NCI-H2227 treated with DMSO at 0.1 percent for 48 hours (cell line): ENCODE measurements around the gene LNPEP.
"Not testable (repeated sequence)": the region's sequence is repeated elsewhere in the genome, so short reads cannot be mapped to it uniquely, and the experiment has no call there.

Source experiments
- DNase-seq: peaks from one replicate; lab custom pipeline; 2025; lab: John Stamatoyannopoulos, UW

The LNPEP gene

DNA sequence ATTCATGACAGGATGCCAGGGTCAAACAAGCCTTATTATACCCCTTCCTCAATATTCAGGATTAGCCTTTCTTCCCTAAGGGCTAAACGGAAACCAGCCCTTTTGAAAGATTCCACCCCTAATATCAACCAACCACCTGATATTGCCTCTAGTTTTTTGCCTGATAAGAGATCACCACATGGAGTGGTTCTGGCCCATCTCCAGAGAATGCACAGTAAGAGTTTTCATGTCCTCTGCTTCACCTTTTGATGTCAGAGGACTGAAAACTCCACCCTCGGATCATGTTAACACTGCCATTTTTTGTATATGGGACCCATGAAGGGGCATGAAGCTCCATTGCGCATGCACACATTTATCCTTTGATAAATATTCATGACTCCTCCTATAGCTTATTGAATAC is 5.8 kb upstream of the LNPEP start:
- DNase-seq: no peak

DNA sequence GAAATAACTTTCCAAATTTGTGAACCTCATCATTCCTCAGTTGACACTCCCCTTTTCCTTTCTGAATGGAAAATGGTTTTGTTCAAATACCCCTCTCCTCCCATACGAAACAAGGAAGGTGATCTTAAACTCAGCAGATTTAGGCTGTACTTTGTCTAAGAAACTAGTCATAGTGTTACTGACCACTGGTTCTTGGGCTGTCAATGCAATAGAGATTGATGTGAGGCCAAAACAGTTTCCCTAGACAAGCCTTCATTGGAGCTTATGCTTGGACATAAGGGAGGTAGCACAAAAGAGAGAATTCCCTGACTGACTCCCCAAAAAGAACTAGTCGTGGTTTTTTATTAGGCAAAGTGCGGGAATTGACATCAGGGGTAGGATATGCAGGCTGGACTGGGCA is 5.3 kb upstream of the LNPEP start:
- no peak for DNase-seq

DNA sequence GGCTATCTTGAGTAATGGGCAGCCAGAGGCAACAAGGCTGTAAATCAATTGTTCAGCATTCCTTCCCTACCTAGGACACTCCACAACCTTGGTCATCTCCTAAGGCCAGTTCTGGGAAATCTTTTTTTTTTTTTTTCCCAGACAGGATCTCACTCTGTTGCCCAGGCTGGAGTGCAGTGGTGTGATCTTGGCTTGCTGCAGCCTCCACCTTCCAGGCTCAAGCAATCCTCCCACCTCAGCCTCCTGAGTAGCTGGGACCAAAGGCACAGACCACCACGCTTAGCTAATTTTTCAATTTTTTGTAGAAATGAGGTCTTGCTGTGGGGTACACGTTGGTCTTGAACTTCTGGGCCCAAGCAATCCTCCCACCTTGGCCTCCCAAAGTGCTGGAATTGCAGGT is 4.8 kb upstream of the LNPEP start:
- not testable (repeated sequence) for DNase-seq

DNA sequence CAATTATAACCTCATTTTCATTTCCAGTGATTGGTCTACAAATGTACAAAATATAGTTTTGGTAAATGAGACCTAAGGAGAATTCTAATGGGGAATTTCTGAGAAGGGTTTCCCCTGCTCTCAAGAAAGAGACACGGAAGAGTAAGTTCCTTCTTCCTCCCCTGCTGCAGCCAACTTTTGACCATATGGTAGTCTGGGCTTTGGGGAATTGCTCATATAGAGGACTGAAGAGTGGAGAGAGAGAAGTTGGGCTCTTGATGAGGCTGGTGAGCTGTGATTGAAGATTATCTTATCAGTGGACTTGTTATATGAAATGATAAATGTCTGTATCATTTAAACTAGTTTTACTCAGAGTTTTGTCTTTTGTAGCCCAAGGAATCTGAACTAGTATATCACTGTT is 4.3 kb upstream of the LNPEP start:
- no peak for DNase-seq

DNA sequence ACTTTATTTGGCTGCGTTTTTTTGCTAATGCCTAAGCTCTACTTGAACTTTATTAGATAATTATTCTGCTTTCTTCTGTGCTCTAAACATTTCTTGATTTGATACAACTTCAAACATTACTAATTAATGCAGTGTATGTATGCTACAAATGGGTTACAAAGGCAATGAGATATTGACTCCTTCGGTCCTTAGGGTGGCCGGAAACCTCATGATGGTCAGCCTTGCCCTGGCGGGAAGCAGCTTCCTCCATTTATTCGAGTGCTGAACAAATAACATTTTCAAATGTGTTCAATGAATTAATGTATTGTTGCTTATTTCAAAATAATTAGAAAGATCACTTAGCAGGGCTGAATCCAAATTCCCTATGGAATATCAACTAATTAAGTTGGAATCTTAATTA is 3.9 kb upstream of the LNPEP start:
- DNase-seq: no peak

DNA sequence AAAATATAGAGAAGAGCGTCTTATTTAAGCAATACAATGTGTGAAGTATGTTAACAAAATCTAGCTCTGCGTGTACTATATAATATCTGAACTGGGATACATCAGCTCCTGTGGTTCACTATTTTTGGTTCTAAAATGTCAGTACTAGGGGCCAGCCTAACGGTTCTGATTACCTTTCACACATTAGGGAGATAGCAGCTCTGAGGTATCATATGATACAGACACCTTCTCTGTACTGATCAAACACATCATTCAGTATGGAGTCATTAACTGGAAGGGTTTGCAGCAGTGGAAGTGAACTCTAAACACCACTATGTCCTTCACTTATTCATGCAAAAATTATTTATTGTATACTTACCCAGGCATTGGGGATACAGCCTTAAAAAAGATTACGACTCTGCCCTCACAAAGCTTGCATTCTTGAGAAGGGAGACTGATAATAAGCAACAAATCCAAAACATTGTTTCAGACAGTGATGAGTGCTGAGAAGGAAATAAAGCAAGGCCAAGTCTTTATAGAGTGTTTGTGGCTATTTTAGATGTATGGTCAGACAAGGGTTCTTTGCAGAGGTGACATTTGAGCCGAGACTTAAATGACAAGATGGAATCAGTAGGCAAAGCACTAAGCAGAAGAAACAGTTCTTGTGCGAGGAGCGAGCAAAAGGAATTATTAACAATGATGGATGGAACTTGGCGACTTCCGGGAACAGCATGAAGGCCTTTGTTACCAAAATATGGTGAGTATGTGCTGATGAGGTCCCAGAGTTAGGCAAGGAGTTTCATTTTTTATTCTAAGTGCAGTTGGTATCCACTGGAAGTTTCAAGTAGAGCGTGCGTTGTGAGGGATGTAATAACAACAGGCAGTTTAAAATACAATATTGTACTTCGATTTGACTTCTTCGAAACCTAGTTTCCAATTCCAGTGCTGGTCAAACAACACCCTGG is 1.8 kb upstream of the LNPEP start:
- DNase-seq: no peak

DNA sequence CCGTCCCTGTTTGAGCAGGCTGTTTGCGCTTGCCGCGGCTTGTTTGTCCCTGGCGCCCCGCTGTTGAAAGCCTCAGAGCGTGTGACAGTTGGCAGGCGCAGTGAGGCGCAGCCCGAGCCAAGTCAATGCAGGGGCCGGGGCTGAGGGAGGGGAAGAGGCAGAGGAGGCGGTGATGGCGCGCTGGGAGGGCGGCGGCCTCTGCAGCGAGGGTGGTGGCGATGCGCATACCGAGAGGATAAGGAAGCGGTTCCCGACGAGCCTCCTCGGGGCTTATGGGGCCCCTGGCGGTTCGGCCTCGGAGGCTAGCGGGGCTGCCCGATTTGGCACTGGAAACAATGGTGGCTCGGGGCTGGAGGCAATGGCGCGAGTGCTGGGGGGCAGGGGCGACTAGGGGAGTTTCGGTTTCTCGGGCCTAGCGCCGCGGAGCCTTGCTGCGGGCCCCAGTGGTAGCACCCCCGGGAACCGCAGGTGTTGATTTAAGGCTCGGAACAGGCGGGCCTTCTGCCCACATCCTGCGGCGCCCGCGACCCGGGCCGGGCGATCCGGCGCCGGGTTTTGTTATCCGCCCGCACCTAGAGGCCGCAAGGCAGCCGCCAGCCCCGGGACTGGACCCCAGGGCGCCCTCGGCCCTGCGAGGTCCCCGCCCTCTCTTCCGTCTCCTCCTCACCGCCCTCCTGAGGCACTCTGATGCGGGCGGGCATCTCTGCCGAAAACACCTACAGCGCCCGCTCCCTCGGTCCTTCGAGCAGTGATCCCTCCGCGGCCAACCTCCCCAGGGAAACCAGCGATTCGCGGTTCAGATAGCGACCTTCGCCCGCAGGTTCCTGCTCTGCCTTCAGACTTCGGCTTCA is 947 bp upstream of the LNPEP start:
- DNase-seq: peak; percentile 95

DNA sequence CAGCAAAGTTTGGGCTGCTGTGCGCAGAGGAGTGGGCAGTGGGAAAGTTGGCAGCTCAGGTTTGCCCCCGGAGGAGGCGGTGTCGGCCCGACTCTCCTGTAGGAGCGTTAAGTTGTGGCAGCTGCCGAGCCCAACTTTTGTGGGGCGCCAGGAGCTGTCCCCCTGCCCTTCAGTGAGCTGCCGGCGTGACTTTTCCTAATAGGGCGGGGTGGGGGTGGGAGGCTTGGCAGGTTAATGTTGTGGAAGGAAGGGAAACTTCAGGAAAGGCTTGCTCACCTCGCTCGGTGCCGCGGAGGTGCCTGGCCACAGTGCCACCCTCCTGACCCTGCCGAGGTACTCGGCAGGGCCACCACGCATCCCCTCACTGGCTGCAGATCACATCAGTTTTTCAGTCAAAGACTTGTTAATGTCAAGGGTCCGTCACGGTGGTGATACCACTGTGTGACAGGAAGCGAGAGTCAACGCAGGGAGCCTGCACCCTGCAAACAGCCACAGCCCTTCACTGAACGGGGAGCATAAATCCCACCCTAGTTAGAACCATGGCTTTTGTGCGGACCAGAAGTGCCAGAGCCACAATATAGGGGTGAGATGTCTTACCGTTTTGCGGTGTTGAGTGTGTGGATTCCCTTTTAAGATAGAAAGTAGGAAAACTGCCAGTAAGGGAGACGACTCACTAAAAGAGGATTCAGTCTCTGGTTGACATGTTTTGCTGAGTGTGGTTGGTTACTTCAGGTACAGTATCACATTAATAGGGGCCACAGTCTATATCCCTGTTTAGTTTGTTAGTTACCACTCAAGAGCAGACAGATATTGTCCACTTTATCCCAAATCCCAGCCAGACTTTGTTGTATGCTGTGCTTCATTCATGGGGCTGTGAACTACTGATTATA is 796 bp downstream of the LNPEP start:
- no peak for DNase-seq

DNA sequence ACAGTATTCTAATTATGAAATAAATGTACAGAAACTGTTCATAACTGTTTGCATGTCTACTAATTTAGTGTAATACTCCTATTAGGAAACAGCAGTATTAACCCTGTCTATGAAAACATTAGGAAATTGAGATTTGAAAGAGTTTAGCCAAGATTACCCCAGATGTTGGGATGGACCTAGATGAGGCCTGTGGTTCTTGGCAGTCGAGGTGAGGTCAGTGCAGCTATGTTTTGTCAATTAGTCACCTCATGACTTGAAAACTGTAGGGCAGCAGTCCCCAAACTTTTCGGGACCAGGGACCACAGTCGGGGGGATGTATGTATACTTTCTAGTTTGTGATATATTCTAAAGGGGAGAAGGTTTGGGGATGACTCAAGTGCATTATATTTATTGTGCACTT is 4.7 kb downstream of the LNPEP start:
- no peak for DNase-seq

DNA sequence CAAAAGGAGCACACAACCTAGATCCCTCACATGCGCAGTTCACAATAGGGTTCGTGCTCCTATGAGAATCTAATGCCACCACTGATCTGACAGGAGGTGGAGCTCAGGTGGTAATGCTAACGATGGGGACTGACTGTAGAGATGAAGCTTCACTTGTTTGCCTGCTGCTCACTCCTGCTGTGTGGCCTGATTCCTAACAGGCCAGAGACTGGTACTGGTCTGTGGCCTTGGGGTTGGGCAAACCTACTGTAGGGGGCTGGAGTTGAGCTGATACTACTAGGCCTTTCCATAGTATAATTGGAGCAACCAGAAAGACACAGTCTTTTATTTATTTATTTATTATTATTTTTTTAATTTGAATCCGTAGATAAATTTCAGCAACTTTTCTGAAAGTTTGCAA is 5.3 kb downstream of the LNPEP start:
- no peak for DNase-seq

DNA sequence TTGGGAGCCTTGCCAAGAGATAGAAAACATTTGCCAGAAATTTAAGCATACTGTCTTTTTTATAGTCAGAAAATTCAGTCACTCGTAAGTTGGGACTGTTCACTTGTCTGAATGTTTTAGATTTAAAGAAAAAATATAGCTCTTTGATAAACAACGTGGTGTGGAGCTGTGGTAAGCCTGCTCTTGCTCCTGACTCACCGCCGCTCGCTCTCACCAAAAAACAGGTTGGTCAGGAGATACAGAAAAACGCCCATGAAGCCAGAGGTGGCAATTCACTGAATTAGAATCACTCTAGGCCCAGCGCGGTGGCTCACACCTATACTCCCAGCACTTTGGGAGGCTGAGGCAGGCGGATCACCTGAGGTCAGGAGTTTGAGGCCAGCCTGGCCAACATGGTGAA is 6.2 kb downstream of the LNPEP start:
- DNase-seq: no peak

DNA sequence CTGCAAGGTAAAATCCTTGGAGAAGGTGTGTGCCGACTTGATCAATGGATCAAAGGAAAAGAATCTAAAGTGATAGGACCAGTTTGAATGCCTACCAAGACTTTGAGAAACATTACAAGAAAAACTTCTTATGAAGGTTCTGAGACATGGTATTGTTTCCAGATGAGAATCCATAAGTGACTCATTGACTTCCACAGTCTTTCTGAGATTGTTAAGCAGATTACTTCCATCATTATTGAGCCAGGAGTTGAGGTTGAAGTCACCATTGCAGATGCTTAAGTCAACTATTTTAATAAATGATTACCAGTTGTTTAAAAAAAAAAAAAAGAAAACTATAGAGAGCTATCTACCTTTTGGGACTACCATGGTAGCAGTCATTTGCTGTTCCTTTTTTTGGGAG is 7.0 kb downstream of the LNPEP start:
- DNase-seq: no peak

DNA sequence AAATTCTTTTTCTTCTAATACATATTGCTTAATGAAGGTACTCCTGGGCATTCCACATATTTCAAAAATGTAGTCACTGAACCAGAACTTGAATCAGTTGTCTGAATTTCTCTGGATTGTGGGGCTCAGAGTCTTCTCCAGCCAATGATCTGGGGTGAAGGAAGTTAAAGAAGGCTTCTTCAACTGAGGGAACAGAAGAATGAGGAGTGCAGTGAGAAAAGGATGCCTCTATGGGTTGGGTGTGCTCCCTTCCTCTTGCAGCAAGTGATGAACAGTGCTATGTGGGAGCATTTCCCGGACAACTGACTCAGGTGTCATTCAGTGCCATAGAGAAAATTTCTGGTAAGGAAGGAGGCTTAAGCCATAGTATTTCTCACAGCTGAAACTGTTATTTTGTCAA is 7.9 kb downstream of the LNPEP start:
- DNase-seq: no peak

DNA sequence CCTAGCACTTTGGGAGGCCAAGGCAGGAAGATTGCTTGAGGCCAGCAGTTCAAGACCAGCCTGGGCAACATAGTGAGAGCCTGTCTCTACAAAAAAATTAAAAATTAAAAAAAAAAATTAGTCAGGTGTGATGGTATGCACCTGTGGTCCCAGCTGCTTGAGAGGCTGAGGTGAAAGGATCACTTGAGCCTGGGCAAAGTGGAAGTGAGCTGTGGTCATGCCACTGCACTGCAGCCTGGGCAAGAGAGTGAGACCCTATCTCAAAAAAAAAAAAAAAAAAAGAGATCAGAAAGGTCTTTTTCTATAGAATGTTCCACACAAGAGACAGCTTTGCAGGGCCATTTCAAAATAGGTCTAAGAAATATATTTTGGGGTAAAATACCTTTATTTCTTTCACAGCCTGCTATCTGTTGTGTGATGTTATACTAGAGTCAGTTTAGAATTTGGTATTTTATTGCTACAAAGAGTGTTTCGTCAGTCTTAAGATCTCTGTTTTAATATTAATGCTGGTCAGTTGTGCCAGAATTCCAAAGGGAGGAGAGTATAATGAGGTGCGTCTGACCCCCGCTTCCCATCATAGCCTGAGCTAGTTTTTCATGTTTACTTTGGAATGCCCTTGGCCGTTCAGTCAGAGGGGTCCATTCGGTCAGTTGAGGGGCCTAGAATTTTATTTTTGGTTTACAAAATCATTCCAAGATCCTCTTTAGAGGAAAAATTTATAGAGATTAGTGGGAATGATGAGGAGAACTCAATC is 9.4 kb downstream of the LNPEP start:
- DNase-seq: no peak

DNA sequence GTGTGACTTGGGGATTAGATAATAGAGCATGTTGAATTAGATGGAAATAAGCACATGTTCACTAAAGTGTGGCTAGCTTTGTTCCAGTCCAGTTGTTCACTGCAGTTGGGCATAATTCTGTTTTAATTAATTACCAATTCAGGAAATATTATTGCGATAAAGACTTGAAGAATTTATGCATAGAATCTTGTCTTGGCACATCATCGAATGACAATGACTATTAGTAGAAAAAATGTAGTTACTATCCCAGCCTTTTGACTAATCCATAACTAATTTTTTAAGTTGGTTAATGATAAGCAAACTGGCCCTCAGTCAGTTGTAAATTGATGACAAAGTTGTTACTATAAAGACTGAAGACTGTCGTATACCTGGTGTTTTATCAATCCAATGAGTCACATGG is 10.5 kb downstream of the LNPEP start:
- DNase-seq: no peak

DNA sequence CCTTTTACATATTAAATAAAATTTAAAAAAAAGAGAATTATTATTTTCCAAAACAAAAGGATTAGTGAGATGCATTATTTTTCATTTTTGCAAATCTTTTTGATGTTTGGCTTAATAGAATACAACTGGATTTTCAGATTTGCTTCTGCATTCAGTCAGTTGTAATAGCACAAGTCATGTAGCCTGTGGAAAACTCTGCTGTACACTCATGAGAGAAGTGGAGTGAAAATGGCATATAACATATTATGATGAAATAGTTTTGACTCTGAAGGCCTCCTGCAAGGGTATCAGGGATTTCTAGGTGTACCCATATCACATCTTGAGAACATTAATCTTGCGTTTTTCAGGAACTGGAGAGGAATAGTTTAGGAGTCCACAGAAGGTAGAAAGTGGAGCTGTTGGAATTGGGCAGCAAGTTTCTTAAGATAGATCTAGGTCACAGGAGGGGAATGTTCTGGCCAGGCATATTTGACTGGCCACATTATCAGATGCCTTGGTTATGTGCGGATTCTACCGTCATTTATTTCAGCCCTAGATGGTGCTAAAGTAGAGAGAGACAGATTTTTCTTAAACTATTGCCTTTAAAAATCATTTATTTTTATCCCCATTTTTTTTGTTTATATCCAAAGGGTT is 16.4 kb downstream of the LNPEP start:
- DNase-seq: no peak

DNA sequence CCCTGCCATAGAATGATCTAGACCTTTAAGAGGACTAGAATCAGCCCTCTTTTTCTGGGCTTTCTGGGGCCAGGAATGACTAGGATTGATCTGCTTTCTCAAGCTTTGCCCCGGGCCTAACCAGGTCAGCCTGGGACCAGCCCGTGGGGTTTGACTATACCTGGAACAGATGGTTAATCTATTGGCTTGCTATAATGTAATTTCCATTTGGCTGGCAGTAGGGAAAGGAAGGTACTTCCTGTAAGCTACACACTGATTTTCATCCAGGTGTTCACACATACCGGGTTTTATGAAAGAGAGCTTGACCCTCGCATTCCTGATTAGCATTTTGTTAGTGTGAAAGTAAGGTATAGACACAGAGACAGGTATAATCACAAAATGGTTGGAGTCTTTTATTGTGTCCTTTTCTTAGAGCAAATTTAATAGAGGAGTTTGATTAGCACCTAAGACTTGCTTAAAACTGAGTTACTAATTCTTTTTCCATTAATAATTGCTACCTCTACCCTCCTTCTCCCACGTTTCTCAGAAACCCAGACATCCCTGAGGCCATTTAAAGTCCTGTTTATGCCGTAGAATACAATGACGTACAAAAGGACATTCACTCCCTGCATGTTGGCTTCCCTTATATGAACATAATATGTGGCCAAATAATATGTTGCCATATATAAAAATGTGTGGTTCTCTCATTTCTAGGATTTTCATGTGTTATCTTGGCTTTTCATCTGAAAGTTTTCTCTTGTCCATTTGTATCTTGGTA is 17.3 kb downstream of the LNPEP start:
- no peak for DNase-seq

DNA sequence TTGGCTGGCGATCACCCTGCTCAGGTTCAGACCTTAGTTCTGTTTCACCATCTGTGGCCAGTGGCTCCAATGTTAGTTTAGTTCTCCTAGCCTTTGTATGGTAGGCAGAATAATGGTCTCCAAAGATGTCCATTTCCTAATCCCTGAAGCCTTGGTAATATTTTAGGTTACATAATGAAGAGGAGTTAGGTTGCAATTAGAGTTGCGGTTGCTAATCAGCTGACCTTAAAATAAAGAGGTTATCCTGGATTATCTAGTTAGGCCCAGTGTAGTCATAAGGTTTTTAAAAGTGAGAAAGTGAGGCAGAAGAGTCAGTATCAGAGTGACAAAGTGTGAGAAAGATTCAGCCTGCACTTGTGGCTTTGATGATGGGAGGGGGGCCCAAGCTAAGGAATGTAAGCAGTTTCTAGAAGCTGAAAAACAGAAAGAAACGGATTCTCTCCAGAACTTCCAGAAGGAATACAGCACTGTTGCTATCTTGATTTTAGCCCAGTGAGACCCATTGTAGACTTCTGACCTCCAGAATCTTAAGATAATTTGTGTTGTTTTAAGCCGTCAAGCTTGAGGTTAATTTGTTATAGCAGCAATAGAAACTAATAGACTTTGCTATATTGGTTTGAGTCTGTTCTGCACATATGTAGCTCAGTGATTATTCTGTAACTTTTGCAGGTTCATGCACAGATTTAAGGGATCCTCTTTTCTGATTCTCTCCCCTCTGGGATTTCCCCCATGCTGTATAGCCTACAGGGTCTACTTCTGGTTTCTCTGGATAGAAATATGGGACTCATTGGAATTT is 21.6 kb downstream of the LNPEP start:
- no peak for DNase-seq

DNA sequence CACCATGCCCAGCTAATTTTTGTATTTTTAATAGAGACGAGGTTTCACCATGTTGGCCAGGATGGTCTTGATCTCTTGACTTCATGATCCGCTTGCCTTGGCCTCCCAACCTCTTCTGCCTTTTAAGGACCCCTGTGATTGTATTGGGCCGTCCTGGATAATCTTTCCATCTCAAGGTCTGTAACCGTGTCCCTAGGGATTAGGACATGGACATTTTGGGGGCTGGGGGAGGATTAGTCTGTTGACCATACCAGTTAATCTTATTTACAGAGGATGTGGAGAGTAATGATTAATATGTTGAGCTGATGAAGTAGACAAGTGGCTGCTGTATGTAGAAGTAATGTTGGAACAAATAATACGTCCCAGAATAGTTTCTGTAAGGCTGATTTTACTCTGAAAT is 23.1 kb downstream of the LNPEP start:
- no peak for DNase-seq
